Measurements from ENCODE around the gene MRPL21. TPM values are rescaled to one million over a fixed set of nuclear protein-coding genes. Genes with fewer than 3 reads are reported as not detected.

Gene MRPL21
- polyA plus RNA-seq, 1 experiment, result 46.8 TPM

GRCh38 chr11:68852628-68853027 is 51.0 kb downstream of the MRPL21 start:
- peaks cover 3% of the 10 kb centered on the region; the same call in 1 of the 2 replicates for H3K9me3 ChIP-seq (ENCODE audit: control insufficient read depth, insufficient read depth, low read length)
- CTCF ChIA-PET, result no interaction called here

GRCh38 chr11:68848429-68848828 is 55.2 kb downstream of the MRPL21 start:
- TF ChIP-seq, protein P1, sequence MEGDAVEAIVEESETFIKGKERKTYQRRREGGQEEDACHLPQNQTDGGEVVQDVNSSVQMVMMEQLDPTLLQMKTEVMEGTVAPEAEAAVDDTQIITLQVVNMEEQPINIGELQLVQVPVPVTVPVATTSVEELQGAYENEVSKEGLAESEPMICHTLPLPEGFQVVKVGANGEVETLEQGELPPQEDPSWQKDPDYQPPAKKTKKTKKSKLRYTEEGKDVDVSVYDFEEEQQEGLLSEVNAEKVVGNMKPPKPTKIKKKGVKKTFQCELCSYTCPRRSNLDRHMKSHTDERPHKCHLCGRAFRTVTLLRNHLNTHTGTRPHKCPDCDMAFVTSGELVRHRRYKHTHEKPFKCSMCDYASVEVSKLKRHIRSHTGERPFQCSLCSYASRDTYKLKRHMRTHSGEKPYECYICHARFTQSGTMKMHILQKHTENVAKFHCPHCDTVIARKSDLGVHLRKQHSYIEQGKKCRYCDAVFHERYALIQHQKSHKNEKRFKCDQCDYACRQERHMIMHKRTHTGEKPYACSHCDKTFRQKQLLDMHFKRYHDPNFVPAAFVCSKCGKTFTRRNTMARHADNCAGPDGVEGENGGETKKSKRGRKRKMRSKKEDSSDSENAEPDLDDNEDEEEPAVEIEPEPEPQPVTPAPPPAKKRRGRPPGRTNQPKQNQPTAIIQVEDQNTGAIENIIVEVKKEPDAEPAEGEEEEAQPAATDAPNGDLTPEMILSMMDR (IDR thresholded peaks at IDR 0.05; ENCODE audit: low read depth, low read length), result no peak
- no peak overlapping the region for H3K27ac ChIP-seq (ENCODE audit: low read depth, low read length)
- H3K27me3 ChIP-seq (ENCODE audit: control insufficient read depth, insufficient read depth, low read length), result peaks cover 24% of the 10 kb centered on the region
- H3K4me3 ChIP-seq (ENCODE audit: low read depth, low read length), result no peak overlapping the region
- ChIA-PET POLR2A (no interaction called here), CTCF (no interaction called here)
- no peak for DNase-seq (ENCODE audit: low read depth, low spot score)
- peaks cover 3% of the 10 kb centered on the region; the same call in 1 of the 2 replicates for H3K9me3 ChIP-seq (ENCODE audit: control insufficient read depth, insufficient read depth, low read length)

More at GRCh38 chr11:68852628-68853027, 51.0 kb downstream of the MRPL21 start:
- Histone ChIP-seq H3K27ac (ENCODE audit: low read depth, low read length) (no peak overlapping the region), H3K4me3 (ENCODE audit: low read depth, low read length) (no peak overlapping the region), H3K27me3 (ENCODE audit: control insufficient read depth, insufficient read depth, low read length) (peaks cover 39% of the 10 kb centered on the region)
- DNase-seq (ENCODE audit: low read depth, low spot score), result no peak
- POLR2A ChIA-PET, result no interaction called here
- TF ChIP-seq, protein P1 (IDR thresholded peaks at IDR 0.05; ENCODE audit: low read depth, low read length), result no peak

GRCh38 chr11:68847395-68847794 is 56.2 kb downstream of the MRPL21 start:
- Histone ChIP-seq H3K9me3 (ENCODE audit: control insufficient read depth, insufficient read depth, low read length) (no peaks in the 10 kb centered on the region), H3K27me3 (ENCODE audit: control insufficient read depth, insufficient read depth, low read length) (peaks cover 18% of the 10 kb centered on the region), H3K4me3 (ENCODE audit: low read depth, low read length) (no peak overlapping the region), H3K27ac (ENCODE audit: low read depth, low read length) (no peak overlapping the region)
- TF ChIP-seq, protein P1 (IDR thresholded peaks at IDR 0.05; ENCODE audit: low read depth, low read length), result no peak
- POLR2A ChIA-PET, result no interaction called here
- DNase-seq (ENCODE audit: low read depth, low spot score), result no peak
- CTCF ChIA-PET, result no interaction called here

- Histone ChIP-seq H3K27me3 (ENCODE audit: control insufficient read depth, insufficient read depth, low read length) (peaks cover 12% of the 10 kb centered on the region), H3K4me3 (ENCODE audit: low read depth, low read length) (no peak overlapping the region), H3K27ac (ENCODE audit: low read depth, low read length) (no peak overlapping the region), H3K9me3 (ENCODE audit: control insufficient read depth, insufficient read depth, low read length) (no peaks in the 10 kb centered on the region)
- no peak for DNase-seq (ENCODE audit: low read depth, low spot score)
- ChIA-PET CTCF (no interaction called here), POLR2A (no interaction called here)
- TF ChIP-seq, protein P1 (IDR thresholded peaks at IDR 0.05; ENCODE audit: low read depth, low read length), result no peak
These were observed 58.2 kb downstream of the MRPL21 start for GRCh38 chr11:68845351-68846002.

GRCh38 chr11:68844801-68845200 is 58.8 kb downstream of the MRPL21 start:
- Histone ChIP-seq H3K27ac (ENCODE audit: low read depth, low read length) (no peak overlapping the region), H3K4me3 (ENCODE audit: low read depth, low read length) (no peak overlapping the region), H3K27me3 (ENCODE audit: control insufficient read depth, insufficient read depth, low read length) (peaks cover 12% of the 10 kb centered on the region), H3K9me3 (ENCODE audit: control insufficient read depth, insufficient read depth, low read length) (no peaks in the 10 kb centered on the region)
- CTCF ChIA-PET, result no interaction called here
- TF ChIP-seq, protein P1 (IDR thresholded peaks at IDR 0.05; ENCODE audit: low read depth, low read length), result no peak
- DNase-seq (ENCODE audit: low read depth, low spot score), result no peak
- POLR2A ChIA-PET, result interaction anchor here (0.5 kb wide), 1 partner anchor 18 kb away, joined by 3 read pairs; no protein-coding TSS in a partner anchor

All from AG04450 (cell line).